ENCODE data around the gene IGF1R. TPM values are rescaled to one million over a fixed set of nuclear protein-coding genes. Genes with fewer than 3 reads are reported as not detected.
A peak's percentile ranks its signal among the peaks of the same experiment; 100 is the strongest.

IGF1R gene
- total RNA-seq, 1 donor from 2014 or later = 145 TPM

- TF ChIP-seq, protein P1, sequence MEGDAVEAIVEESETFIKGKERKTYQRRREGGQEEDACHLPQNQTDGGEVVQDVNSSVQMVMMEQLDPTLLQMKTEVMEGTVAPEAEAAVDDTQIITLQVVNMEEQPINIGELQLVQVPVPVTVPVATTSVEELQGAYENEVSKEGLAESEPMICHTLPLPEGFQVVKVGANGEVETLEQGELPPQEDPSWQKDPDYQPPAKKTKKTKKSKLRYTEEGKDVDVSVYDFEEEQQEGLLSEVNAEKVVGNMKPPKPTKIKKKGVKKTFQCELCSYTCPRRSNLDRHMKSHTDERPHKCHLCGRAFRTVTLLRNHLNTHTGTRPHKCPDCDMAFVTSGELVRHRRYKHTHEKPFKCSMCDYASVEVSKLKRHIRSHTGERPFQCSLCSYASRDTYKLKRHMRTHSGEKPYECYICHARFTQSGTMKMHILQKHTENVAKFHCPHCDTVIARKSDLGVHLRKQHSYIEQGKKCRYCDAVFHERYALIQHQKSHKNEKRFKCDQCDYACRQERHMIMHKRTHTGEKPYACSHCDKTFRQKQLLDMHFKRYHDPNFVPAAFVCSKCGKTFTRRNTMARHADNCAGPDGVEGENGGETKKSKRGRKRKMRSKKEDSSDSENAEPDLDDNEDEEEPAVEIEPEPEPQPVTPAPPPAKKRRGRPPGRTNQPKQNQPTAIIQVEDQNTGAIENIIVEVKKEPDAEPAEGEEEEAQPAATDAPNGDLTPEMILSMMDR (IDR thresholded peaks at IDR 0.05; ENCODE audit: partially characterized antibody, unreplicated experiment) = no peak
- no peak overlapping the region for H3K27ac Mint-ChIP-seq (ENCODE audit: unreplicated experiment)
- H3K36me3 Mint-ChIP-seq (ENCODE audit: unreplicated experiment) = peaks cover 13% of the 10 kb centered on the region
- no peaks in the 10 kb centered on the region for H3K4me1 Mint-ChIP-seq (ENCODE audit: low read depth, unreplicated experiment)
- peaks cover 9% of the 10 kb centered on the region for H3K9me3 Mint-ChIP-seq (ENCODE audit: unreplicated experiment)
- DNase-seq = no peak
- H3K27me3 Mint-ChIP-seq (ENCODE audit: unreplicated experiment) = peaks cover 6% of the 10 kb centered on the region
- H3K4me3 Mint-ChIP-seq (ENCODE audit: unreplicated experiment) = no peak overlapping the region
These were observed 266.3 kb downstream of the IGF1R start for GRCh38 chr15:98914626-98915025.

- no peak overlapping the region for H3K4me3 Mint-ChIP-seq (ENCODE audit: unreplicated experiment)
- DNase-seq = no peak
- TF ChIP-seq, protein P1 (IDR thresholded peaks at IDR 0.05; ENCODE audit: partially characterized antibody, unreplicated experiment) = no peak
- H3K27me3 Mint-ChIP-seq (ENCODE audit: unreplicated experiment) = peaks cover 8% of the 10 kb centered on the region
- H3K36me3 Mint-ChIP-seq (ENCODE audit: unreplicated experiment) = peaks cover 13% of the 10 kb centered on the region
- peaks cover 8% of the 10 kb centered on the region for H3K4me1 Mint-ChIP-seq (ENCODE audit: low read depth, unreplicated experiment)
- H3K9me3 Mint-ChIP-seq (ENCODE audit: unreplicated experiment) = peaks cover 14% of the 10 kb centered on the region
- no peak overlapping the region for H3K27ac Mint-ChIP-seq (ENCODE audit: unreplicated experiment)
These were observed 268.5 kb downstream of the IGF1R start for GRCh38 chr15:98916826-98917225.

GRCh38 chr15:98917417-98917816, 269.1 kb downstream of the IGF1R start:
- peaks cover 8% of the 10 kb centered on the region for H3K4me1 Mint-ChIP-seq (ENCODE audit: low read depth, unreplicated experiment)
- H3K27ac Mint-ChIP-seq (ENCODE audit: unreplicated experiment) = no peak overlapping the region
- TF ChIP-seq, protein P1 (IDR thresholded peaks at IDR 0.05; ENCODE audit: partially characterized antibody, unreplicated experiment) = no peak

DNA sequence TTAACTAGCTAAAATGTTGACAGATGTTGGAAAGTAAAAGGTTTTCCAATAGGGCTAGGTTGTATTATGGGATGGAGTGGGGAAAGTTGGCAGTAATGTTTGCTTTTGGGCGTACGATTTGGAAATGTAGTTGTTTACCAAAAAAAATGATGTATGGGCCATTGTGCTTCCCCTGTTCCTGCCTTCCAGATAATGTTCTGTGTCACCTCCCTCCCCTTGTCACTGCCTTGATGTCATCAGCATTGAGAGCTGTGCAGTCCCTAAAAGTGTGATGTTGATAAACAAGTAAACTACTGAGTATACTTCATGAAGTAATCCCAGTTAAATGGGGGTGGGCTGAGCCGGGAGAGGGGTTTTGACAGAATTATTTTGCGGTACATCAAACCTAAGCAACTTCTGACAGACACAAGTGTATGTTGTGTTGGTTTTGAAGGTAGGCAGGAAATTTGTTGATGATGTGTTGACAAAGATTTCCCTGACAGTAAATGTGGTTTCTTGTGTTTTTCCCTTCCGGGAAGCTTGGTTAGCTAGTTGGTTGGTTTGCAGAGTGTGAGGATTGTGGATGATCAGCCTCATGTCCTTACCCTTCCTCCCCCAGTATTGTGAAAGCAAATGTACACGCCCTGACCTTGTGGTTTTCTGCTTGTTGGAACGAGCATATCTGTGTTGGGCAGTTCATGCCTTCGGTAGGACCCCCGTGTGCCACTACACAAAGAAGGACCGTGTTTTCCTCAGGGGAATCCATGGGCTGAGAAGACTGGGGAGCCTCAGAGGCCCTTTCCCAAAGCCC, 271.9 kb downstream of the IGF1R start:
- Mint-ChIP-seq H3K9me3 (ENCODE audit: unreplicated experiment) (peaks cover 14% of the 10 kb centered on the region), H3K4me1 (ENCODE audit: low read depth, unreplicated experiment) (peaks cover 8% of the 10 kb centered on the region), H3K27me3 (ENCODE audit: unreplicated experiment) (peaks cover 6% of the 10 kb centered on the region), H3K36me3 (ENCODE audit: unreplicated experiment) (peaks cover 4% of the 10 kb centered on the region), H3K4me3 (ENCODE audit: unreplicated experiment) (no peak overlapping the region), H3K27ac (ENCODE audit: unreplicated experiment) (peak overlapping the region; percentile 52)
- TF ChIP-seq, protein P1 (IDR thresholded peaks at IDR 0.05; ENCODE audit: partially characterized antibody, unreplicated experiment) = no peak
- DNase-seq = no peak

More at GRCh38 chr15:98917417-98917816, 269.1 kb downstream of the IGF1R start:
- Mint-ChIP-seq H3K4me3 (ENCODE audit: unreplicated experiment) (no peak overlapping the region), H3K9me3 (ENCODE audit: unreplicated experiment) (peaks cover 11% of the 10 kb centered on the region), H3K27me3 (ENCODE audit: unreplicated experiment) (peaks cover 6% of the 10 kb centered on the region), H3K36me3 (ENCODE audit: unreplicated experiment) (peaks cover 8% of the 10 kb centered on the region)
- no peak for DNase-seq

DNA sequence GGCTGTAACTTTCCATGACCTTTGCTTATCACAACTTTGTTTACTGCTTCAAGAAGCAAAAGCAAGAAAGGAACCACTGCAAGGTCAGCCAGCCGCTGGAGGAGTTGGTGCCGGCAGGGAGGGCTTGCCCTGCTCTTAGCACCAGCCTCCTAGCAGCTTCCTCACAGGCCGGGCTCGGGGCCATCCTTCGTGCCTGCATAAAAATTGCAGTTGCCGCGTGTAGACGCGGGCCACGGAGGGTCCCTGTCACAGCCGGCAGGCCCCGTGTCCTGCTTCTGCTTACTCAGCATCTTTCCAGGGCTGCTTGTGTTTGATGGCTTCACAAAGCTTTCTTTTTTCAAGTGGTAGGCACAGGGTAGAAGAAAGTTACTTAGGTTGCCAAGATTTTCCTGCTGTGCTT, 274.8 kb downstream of the IGF1R start:
- peaks cover 11% of the 10 kb centered on the region for H3K4me1 Mint-ChIP-seq (ENCODE audit: low read depth, unreplicated experiment)
- TF ChIP-seq, protein P1 (IDR thresholded peaks at IDR 0.05; ENCODE audit: partially characterized antibody, unreplicated experiment) = no peak
- peaks cover 13% of the 10 kb centered on the region for H3K9me3 Mint-ChIP-seq (ENCODE audit: unreplicated experiment)
- H3K27ac Mint-ChIP-seq (ENCODE audit: unreplicated experiment) = no peak overlapping the region
- H3K27me3 Mint-ChIP-seq (ENCODE audit: unreplicated experiment) = peaks cover 6% of the 10 kb centered on the region
- H3K4me3 Mint-ChIP-seq (ENCODE audit: unreplicated experiment) = no peak overlapping the region
- no peaks in the 10 kb centered on the region for H3K36me3 Mint-ChIP-seq (ENCODE audit: unreplicated experiment)
- no peak for DNase-seq

Data from glutamatergic neuron (in vitro differentiated cells).